Mucosa of descending colon (tissue), 3 donors: ENCODE data around the gene PAN2. TPM values are rescaled to one million over a fixed set of nuclear protein-coding genes. Genes with fewer than 3 reads are reported as not detected.
"Not testable (repeated sequence)": the region's sequence is repeated elsewhere in the genome, so short reads cannot be mapped to it uniquely, and the experiment has no call there.

Experiments
- ATAC-seq: fragments of 200-7000 bp; cut with Tn5 transposase; one replicate; pipeline ENCODE4 v1.9.1; 2020; ENCODE audit warnings: mild to moderate bottlenecking, moderate library complexity
- DNase-seq, 3 donors: peaks; one replicate each; pipeline ENCODE4 v3.0.0-alpha.2; 2020
- H3K36me3 ChIP-seq: fragments of 200-600 bp; one replicate; pipeline ENCODE4 v1.8.0; 2021; ENCODE audit warnings: low read depth, mild to moderate bottlenecking
- H3K4me1 ChIP-seq: fragments of 200-600 bp; one replicate; pipeline ENCODE4 v1.8.0; 2021; ENCODE audit warnings: low read depth, mild to moderate bottlenecking
- H3K4me3 ChIP-seq: fragments of 200-600 bp; one replicate; pipeline ENCODE4 v1.8.0; 2021; ENCODE audit warnings: mild to moderate bottlenecking
- H3K9me3 ChIP-seq: fragments of 200-600 bp; one replicate; pipeline ENCODE4 v1.8.0; 2021; ENCODE audit warnings: mild to moderate bottlenecking
- intact Hi-C, 2 donors: fragments of 100-400 bp; cut with DNase I in 1 of 2; cut with micrococcal nuclease in 1 of 2; formaldehyde crosslinking; loops; one replicate each; pipeline versions ENCODE4 v1.11.0 to v1.11.1; 2022; cut with DNase I, micrococcal nuclease
- total RNA-seq, 3 donors: library from RNA; stranded (reverse); fragmentation: NEBNext Ultra II Directional in 2 of 3; extraction: Animal tissue kit (Norgen Biotek cat#: 25700) in 2 of 3; gene quantifications; one replicate each; pipeline versions ENCODE4 v1.2.1 to v1.2.4, GENCODE V29; 2021 to 2023
- TF ChIP-seq, protein P1 (sequence below): fragments of 200-600 bp; IDR thresholded peaks from one replicate; pipeline ENCODE4 v1.8.0; 2022; ENCODE audit warnings: antibody characterized with exemption, mild to moderate bottlenecking
- donor health status: DM: no; HTN: no; CAD: no; lungs with moderate emphysema.
- donor health status: DM: no; HTN: no; CAD: no.
- donor health status: DM: no; HTN: yes; CAD: no.

PAN2 gene
- total RNA-seq, 3 donors from 2014 or later = 61.4 to 73.5 (median 61.9) TPM

DNA sequence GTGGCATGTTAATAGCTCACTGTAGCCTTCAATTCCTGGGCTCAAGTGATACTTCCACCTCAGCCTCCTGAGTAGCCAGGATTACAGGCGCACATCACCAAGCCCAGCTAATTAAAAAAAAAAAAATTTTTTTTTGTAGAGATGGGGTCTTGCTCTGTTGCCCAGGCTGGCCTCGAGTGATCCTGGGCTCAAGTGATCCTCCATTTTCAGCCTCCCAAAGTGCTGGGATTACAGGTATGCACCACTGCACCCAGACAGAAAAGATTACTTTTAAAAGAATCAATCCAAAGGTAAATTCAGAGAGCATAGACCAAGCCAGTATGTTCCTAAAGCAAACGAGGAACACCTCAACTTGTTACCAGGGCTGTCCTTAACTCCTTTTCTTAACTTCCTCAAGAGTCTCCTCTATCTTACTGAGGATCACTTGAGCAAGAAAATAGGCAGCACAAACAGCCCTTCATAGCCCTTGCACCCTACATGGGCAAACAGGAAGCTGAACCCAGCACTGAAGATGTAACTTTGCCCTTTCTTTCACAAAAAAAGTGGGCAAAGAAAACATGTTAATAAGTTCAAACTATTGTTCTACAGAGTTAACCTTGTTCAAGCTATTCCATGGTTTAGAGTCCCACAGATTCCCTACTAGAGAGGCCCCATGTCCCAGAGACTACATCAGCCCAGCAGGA is 45.0 kb downstream of the PAN2 start:
- ATAC-seq = no peak
- intact Hi-C loops = no loop called here

DNA sequence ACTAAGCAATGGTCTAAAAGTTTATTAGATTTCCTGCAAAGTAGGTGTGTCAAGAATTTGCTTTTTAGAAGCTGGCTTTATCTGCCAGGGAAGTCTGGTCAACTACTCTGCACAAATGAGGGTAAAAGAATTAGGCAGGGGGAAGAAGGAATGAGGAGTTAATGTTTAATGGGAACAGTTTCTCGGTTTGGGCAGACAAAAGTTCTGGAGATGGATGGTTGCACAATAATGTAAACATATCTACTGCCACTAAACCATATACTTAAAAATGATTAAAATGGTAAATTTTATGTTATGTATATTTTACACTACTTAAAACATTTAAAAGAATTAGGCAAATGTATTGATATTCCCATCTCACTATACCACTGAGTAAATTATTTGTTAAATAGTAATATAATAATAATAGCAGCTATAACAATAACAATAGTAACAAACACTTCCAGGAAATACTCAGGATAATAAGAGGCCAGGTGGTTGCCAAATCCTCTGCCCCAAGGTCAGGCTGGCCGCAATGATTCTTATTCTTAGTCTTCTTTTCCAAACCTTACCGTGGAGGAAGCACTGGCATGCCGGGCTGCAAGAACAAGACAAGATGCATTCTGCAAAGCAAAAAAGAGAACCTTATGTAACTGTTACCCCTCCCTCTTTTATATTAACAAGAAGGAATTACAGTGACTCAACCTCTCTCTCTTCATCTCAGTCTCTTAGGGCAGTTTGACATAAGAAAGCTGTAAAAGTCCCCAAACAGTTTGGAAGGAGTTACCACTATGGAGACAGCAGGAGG is 47.6 kb downstream of the PAN2 start:
- ATAC-seq = no peak

More for the DNA sequence above, 45.0 kb downstream of the PAN2 start:
- TF ChIP-seq, protein P1, sequence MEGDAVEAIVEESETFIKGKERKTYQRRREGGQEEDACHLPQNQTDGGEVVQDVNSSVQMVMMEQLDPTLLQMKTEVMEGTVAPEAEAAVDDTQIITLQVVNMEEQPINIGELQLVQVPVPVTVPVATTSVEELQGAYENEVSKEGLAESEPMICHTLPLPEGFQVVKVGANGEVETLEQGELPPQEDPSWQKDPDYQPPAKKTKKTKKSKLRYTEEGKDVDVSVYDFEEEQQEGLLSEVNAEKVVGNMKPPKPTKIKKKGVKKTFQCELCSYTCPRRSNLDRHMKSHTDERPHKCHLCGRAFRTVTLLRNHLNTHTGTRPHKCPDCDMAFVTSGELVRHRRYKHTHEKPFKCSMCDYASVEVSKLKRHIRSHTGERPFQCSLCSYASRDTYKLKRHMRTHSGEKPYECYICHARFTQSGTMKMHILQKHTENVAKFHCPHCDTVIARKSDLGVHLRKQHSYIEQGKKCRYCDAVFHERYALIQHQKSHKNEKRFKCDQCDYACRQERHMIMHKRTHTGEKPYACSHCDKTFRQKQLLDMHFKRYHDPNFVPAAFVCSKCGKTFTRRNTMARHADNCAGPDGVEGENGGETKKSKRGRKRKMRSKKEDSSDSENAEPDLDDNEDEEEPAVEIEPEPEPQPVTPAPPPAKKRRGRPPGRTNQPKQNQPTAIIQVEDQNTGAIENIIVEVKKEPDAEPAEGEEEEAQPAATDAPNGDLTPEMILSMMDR = no peak
- no peak for DNase-seq
- no peaks in the 10 kb centered on the region for H3K4me1 ChIP-seq
- H3K36me3 ChIP-seq = peaks cover 8% of the 10 kb centered on the region
- no peak overlapping the region for H3K4me3 ChIP-seq
- no peaks in the 10 kb centered on the region for H3K9me3 ChIP-seq

DNA sequence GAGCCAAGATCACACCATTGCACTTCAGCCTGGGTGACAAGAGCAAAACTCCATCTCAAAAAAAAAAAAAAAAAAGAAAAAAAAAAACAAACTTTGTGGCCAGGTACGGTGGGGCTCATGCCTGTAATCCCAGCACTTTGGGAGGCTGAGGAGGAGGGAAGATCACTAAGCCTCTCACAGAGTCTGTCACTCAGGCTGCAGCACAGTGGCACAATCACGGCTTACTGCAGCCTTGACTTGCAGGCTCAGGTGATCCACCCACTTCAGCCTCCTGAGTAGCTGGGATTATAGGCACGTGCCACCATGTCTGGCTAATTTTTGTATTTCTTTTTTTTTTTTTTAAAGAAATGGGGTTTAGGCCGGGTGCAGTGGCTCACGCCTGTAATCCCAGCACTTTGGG is 49.5 kb downstream of the PAN2 start:
- H3K9me3 ChIP-seq, intact Hi-C loops, H3K4me3 ChIP-seq, DNase-seq, H3K4me1 ChIP-seq, ATAC-seq: not testable (repeated sequence)
- peaks cover 22% of the 10 kb centered on the region for H3K36me3 ChIP-seq

More for the DNA sequence above, 47.6 kb downstream of the PAN2 start:
- no peaks in the 10 kb centered on the region for H3K9me3 ChIP-seq
- intact Hi-C loops = no loop called here
- TF ChIP-seq, protein P1 = no peak
- DNase-seq = no peak
- no peak overlapping the region for H3K4me3 ChIP-seq
- H3K36me3 ChIP-seq = peaks cover 16% of the 10 kb centered on the region
- H3K4me1 ChIP-seq = no peaks in the 10 kb centered on the region

DNA sequence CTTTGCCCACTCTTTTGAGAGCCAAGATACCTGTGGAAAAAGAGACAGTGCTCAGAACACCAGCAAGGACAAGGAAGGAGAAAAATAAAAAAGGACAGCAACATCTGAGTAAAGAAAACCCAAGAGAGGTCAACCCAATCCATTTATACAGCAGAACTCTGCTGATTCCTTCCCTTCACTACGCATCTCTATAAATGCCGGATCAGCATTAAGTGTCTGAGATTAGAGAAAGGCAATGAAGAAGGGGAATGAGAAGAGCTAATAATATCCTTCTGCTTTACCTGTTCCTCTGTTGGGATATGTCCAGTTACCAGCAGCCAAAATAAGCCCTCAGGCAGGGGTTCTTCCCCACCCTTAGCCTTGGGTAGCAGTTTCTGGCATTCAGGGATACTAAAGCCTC is 51.2 kb downstream of the PAN2 start:
- Histone ChIP-seq H3K4me3 (no peak overlapping the region), H3K4me1 (no peaks in the 10 kb centered on the region), H3K9me3 (no peaks in the 10 kb centered on the region), H3K36me3 (peaks cover 28% of the 10 kb centered on the region)
- TF ChIP-seq, protein P1 = no peak
- ATAC-seq = no peak
- DNase-seq = no peak
- intact Hi-C loops = no loop called here

DNA sequence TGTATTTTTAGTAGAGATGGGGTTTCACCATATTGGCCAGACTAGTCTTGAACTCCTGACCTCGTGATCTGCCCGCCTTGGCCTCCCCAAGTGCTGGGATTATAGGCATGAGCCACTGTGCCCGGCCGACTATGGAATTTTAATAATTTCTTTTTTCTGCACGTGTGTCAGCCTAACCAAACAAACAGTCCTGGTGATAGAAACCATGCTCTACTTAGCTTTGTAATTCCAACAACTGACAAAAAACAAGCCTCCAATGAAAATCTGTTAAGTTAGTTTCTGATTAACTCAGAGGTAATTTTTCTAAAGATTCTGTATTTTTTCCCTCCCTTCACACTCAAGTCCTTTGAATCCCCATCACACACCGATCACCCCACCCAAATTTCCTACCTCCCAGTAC is 51.8 kb downstream of the PAN2 start:
- intact Hi-C loops = no loop called here
- H3K9me3 ChIP-seq = no peaks in the 10 kb centered on the region
- peaks cover 28% of the 10 kb centered on the region for H3K36me3 ChIP-seq
- DNase-seq (no peak), ATAC-seq (no peak)
- TF ChIP-seq, protein P1 = no peak
- no peaks in the 10 kb centered on the region for H3K4me1 ChIP-seq
- no peak overlapping the region for H3K4me3 ChIP-seq

DNA sequence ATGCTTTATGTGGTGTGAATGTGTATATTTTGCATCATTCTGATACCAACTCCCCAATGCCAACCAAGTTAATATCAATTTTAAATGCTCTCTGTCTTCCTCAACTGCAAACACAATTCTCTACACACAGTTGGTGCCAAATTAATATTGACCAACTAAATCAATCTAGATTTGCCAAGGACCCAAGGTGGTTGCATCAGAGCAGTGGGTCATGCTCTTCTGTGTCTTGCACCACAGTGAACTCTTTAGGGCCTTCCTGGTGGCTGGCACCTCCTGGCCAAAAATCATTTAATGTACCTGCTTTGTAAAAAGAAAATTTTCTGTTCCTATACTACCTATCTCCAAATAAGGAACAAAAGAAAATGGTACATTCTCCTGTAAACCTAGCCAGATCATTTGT is 53.0 kb downstream of the PAN2 start:
- intact Hi-C loops = no loop called here
- TF ChIP-seq, protein P1 = no peak
- ATAC-seq = no peak

More for the DNA sequence above, 53.0 kb downstream of the PAN2 start:
- Histone ChIP-seq H3K9me3 (no peaks in the 10 kb centered on the region), H3K4me3 (no peak overlapping the region), H3K36me3 (peaks cover 27% of the 10 kb centered on the region), H3K4me1 (no peaks in the 10 kb centered on the region)
- no peak for DNase-seq
